HEK293 (cell line): ENCODE data around the gene DNAI1.

ENCODE experiments used
- GFI1B ChIP-seq: fragments of 450-650 bp; formaldehyde crosslinking; IDR thresholded peaks from 2 replicates; pipeline ENCODE4 v1.5.1; 2016; ENCODE audit warnings: missing biosample characterization, missing genetic modification characterization
- KLF16 ChIP-seq: fragments of 450-650 bp; formaldehyde crosslinking; IDR thresholded peaks from 2 replicates; pipeline ENCODE4 v1.5.1; 2017; ENCODE audit warnings: missing biosample characterization, missing genetic modification characterization
- KLF17 ChIP-seq: fragments of 450-650 bp; formaldehyde crosslinking; IDR thresholded peaks from 2 replicates; pipeline ENCODE4 v1.5.1; 2016; ENCODE audit warnings: missing biosample characterization, missing genetic modification characterization
- KLF8 ChIP-seq: fragments of 450-650 bp; formaldehyde crosslinking; IDR thresholded peaks from 2 replicates; pipeline ENCODE4 v1.5.1; 2016; ENCODE audit warnings: missing biosample characterization, missing genetic modification characterization
- PRDM6 ChIP-seq: fragments of 450-650 bp; formaldehyde crosslinking; IDR thresholded peaks from 2 replicates; pipeline ENCODE4 v1.5.1; 2017; ENCODE audit warnings: missing biosample characterization, missing genetic modification characterization
- RBAK ChIP-seq: fragments of 450-650 bp; formaldehyde crosslinking; IDR thresholded peaks from 2 replicates; pipeline ENCODE4 v1.5.1; 2016; ENCODE audit warnings: missing biosample characterization, missing genetic modification characterization
- SALL2 ChIP-seq: fragments of 450-650 bp; formaldehyde crosslinking; IDR thresholded peaks from 2 replicates; pipeline ENCODE4 v1.5.0; 2017; ENCODE audit warnings: missing biosample characterization, mild to moderate bottlenecking, missing genetic modification characterization, borderline replicate concordance
- SCRT2 ChIP-seq: fragments of 450-650 bp; formaldehyde crosslinking; IDR thresholded peaks from 2 replicates; pipeline ENCODE4 v1.5.1; 2016; ENCODE audit warnings: missing biosample characterization, missing genetic modification characterization
- TCF7L2 ChIP-seq: IDR thresholded peaks from 2 replicates; pipeline ENCODE4 v1.6.1; 2011; ENCODE audit warnings: low read depth, mild to moderate bottlenecking, inconsistent platforms, low read length, moderate library complexity, borderline replicate concordance
- YY1 ChIP-seq: fragments of 450-650 bp; formaldehyde crosslinking; IDR thresholded peaks from 2 replicates; pipeline ENCODE4 v1.5.1; 2018; ENCODE audit warnings: missing biosample characterization, missing genetic modification characterization
- YY2 ChIP-seq: fragments of 450-650 bp; formaldehyde crosslinking; IDR thresholded peaks from 2 replicates; pipeline ENCODE4 v1.5.1; 2016; ENCODE audit warnings: missing biosample characterization, missing genetic modification characterization
- ZBTB1 ChIP-seq: fragments of 450-650 bp; formaldehyde crosslinking; IDR thresholded peaks from 2 replicates; pipeline ENCODE4 v1.5.1; 2016; ENCODE audit warnings: missing biosample characterization, missing genetic modification characterization
- ZNF10 ChIP-seq: fragments of 450-650 bp; formaldehyde crosslinking; IDR thresholded peaks from 2 replicates; pipeline ENCODE4 v1.5.1; 2017; ENCODE audit warnings: missing biosample characterization, missing genetic modification characterization
- ZNF112 ChIP-seq: fragments of 450-650 bp; formaldehyde crosslinking; IDR thresholded peaks from 2 replicates; pipeline ENCODE4 v1.5.0; 2017; ENCODE audit warnings: missing biosample characterization, missing genetic modification characterization
- ZNF202 ChIP-seq: fragments of 450-650 bp; formaldehyde crosslinking; IDR thresholded peaks from 2 replicates; pipeline ENCODE4 v1.5.1; 2016; ENCODE audit warnings: missing biosample characterization, missing genetic modification characterization, borderline replicate concordance
- ZNF211 ChIP-seq: fragments of 450-650 bp; formaldehyde crosslinking; IDR thresholded peaks from 2 replicates; pipeline ENCODE4 v1.5.1; 2016; ENCODE audit warnings: low read depth, missing biosample characterization, missing genetic modification characterization
- ZNF214 ChIP-seq: fragments of 450-650 bp; formaldehyde crosslinking; IDR thresholded peaks from 2 replicates; pipeline ENCODE4 v1.5.1; 2017; ENCODE audit warnings: missing biosample characterization, mild to moderate bottlenecking, missing genetic modification characterization, borderline replicate concordance
- ZNF221 ChIP-seq: fragments of 450-650 bp; formaldehyde crosslinking; IDR thresholded peaks from 2 replicates; pipeline ENCODE4 v1.5.1; 2017; ENCODE audit warnings: missing biosample characterization, missing genetic modification characterization, borderline replicate concordance
- ZNF239 ChIP-seq: fragments of 450-650 bp; formaldehyde crosslinking; IDR thresholded peaks from 2 replicates; pipeline ENCODE4 v1.5.1; 2016; ENCODE audit warnings: missing biosample characterization, missing genetic modification characterization
- ZNF248 ChIP-seq: fragments of 450-650 bp; formaldehyde crosslinking; IDR thresholded peaks from 2 replicates; pipeline ENCODE4 v1.5.1; 2017; ENCODE audit warnings: missing biosample characterization, missing genetic modification characterization
- ZNF26 ChIP-seq: fragments of 450-650 bp; formaldehyde crosslinking; IDR thresholded peaks from 2 replicates; pipeline ENCODE4 v1.5.1; 2016; ENCODE audit warnings: missing biosample characterization, missing genetic modification characterization
- ZNF302 ChIP-seq: fragments of 450-650 bp; formaldehyde crosslinking; IDR thresholded peaks from 2 replicates; pipeline ENCODE4 v1.5.1; 2016; ENCODE audit warnings: missing biosample characterization, missing genetic modification characterization, low read depth
- ZNF324 ChIP-seq: fragments of 450-650 bp; formaldehyde crosslinking; IDR thresholded peaks from 2 replicates; pipeline ENCODE4 v1.5.1; 2016; ENCODE audit warnings: missing biosample characterization, missing genetic modification characterization
- ZNF350 ChIP-seq: fragments of 450-650 bp; formaldehyde crosslinking; IDR thresholded peaks from 2 replicates; pipeline ENCODE4 v1.5.0; 2017; ENCODE audit warnings: missing biosample characterization, mild to moderate bottlenecking, missing genetic modification characterization
- ZNF433 ChIP-seq: fragments of 450-650 bp; formaldehyde crosslinking; IDR thresholded peaks from 2 replicates; pipeline ENCODE4 v1.5.1; 2016; ENCODE audit warnings: missing biosample characterization, missing genetic modification characterization, low read depth
- ZNF48 ChIP-seq: fragments of 450-650 bp; formaldehyde crosslinking; IDR thresholded peaks from 2 replicates; pipeline ENCODE4 v1.5.1; 2016; ENCODE audit warnings: missing biosample characterization, missing genetic modification characterization
- ZNF544 ChIP-seq: fragments of 450-650 bp; formaldehyde crosslinking; IDR thresholded peaks from 2 replicates; pipeline ENCODE4 v1.5.0; 2017; ENCODE audit warnings: missing biosample characterization, missing genetic modification characterization
- ZNF555 ChIP-seq: fragments of 450-650 bp; formaldehyde crosslinking; conservative IDR thresholded peaks from 2 replicates; pipeline ENCODE4 v1.5.1; 2017; ENCODE audit warnings: missing biosample characterization, mild to moderate bottlenecking, missing genetic modification characterization, inconsistent platforms
- ZNF561 ChIP-seq: fragments of 450-650 bp; IDR thresholded peaks from 2 replicates; pipeline ENCODE4 v1.5.1; 2018; ENCODE audit warnings: missing biosample characterization, missing genetic modification characterization, borderline replicate concordance
- ZNF639 ChIP-seq: fragments of 450-650 bp; formaldehyde crosslinking; IDR thresholded peaks from 2 replicates; pipeline ENCODE4 v1.5.1; 2016; ENCODE audit warnings: missing biosample characterization, missing genetic modification characterization
- ZNF660 ChIP-seq: fragments of 450-650 bp; IDR thresholded peaks from 2 replicates; pipeline ENCODE4 v1.5.1; 2018; ENCODE audit warnings: missing biosample characterization, mild to moderate bottlenecking, missing genetic modification characterization
- ZNF670 ChIP-seq: fragments of 450-650 bp; formaldehyde crosslinking; IDR thresholded peaks from 2 replicates; pipeline ENCODE4 v1.5.1; 2016; ENCODE audit warnings: missing biosample characterization, missing genetic modification characterization, low read depth
- ZNF843 ChIP-seq: fragments of 450-650 bp; formaldehyde crosslinking; IDR thresholded peaks from 2 replicates; pipeline ENCODE4 v1.5.1; 2016; ENCODE audit warnings: missing biosample characterization, missing genetic modification characterization
- ZSCAN16 ChIP-seq: fragments of 450-650 bp; formaldehyde crosslinking; IDR thresholded peaks from 2 replicates; pipeline ENCODE4 v1.5.1; 2016; ENCODE audit warnings: missing biosample characterization, missing genetic modification characterization
- ZSCAN18 ChIP-seq: fragments of 450-650 bp; formaldehyde crosslinking; IDR thresholded peaks from 2 replicates; pipeline ENCODE4 v1.5.1; 2016; ENCODE audit warnings: missing biosample characterization, missing genetic modification characterization
- ZSCAN23 ChIP-seq: fragments of 450-650 bp; formaldehyde crosslinking; IDR thresholded peaks from 2 replicates; pipeline ENCODE4 v1.5.1; 2016; ENCODE audit warnings: missing biosample characterization, missing genetic modification characterization

The DNAI1 gene

GRCh38 chr9:34457266-34458012 lies 1.2 kb upstream of the DNAI1 start (continued):
- TF ChIP-seq ZNF561 (tag by site-specific recombination) (no peak; the same call in 1 of the 2 replicates), ZNF48 (tag by site-specific recombination) (no peak), YY2 (no peak), ZNF214 (no peak), ZNF10 (tag by site-specific recombination) (no peak; the same call in 1 of the 2 replicates), SALL2 (tag by site-specific recombination) (no peak), ZSCAN16 (tag by site-specific recombination) (no peak), ZNF202 (tag by site-specific recombination) (no peak), ZNF302 (tag by site-specific recombination) (no peak), ZNF112 (tag by site-specific recombination) (no peak), ZSCAN23 (no peak), ZNF211 (tag by site-specific recombination) (no peak), YY1 (tag by site-specific recombination) (no peak), ZNF843 (tag by site-specific recombination) (peak; percentile 42; the same call in 1 of the 2 replicates), ZNF639 (tag by site-specific recombination) (peak; percentile 77; the same call in 1 of the 2 replicates), KLF17 (tag by site-specific recombination) (peak; percentile 59; the same call in 1 of the 2 replicates), RBAK (no peak), ZNF239 (tag by site-specific recombination) (no peak), ZNF221 (no peak), ZSCAN18 (tag by site-specific recombination) (no peak), ZNF670 (tag by site-specific recombination) (no peak), ZNF555 (no peak), ZNF433 (tag by site-specific recombination) (no peak), PRDM6 (tag by site-specific recombination) (no peak), TCF7L2 (no peak), KLF8 (tag by site-specific recombination) (no peak), ZNF544 (tag by site-specific recombination) (no peak), ZBTB1 (no peak), ZNF324 (tag by site-specific recombination) (peak; percentile 81), ZNF350 (tag by site-specific recombination) (no peak), KLF16 (tag by site-specific recombination) (peak; percentile 79; the same call in 1 of the 2 replicates), ZNF248 (tag by site-specific recombination) (no peak), ZNF660 (no peak), ZNF26 (tag by site-specific recombination) (no peak), GFI1B (no peak), SCRT2 (tag by site-specific recombination) (no peak)
